SK-N-SH treated with all-trans-retinoic acid at 6 μM for 48 hours (cell line): ENCODE measurements around the gene MYBPC1.

Experiments used
- ATAC-seq: fragments of 200-7000 bp; cut with Tn5 transposase; 3 replicates; pipeline ENCODE4 v1.9.1; 2020; ENCODE audit warnings: mild to moderate bottlenecking, moderate library complexity
- ARNTL ChIP-seq: fragments of 450-650 bp; formaldehyde crosslinking; IDR thresholded peaks from 2 replicates; pipeline ENCODE4 v1.5.0; 2020; ENCODE audit warnings: low read depth, mild to moderate bottlenecking, moderate library complexity, borderline replicate concordance
- BACH2 ChIP-seq: fragments of 250-450 bp; sonication (Bioruptor Pico); IDR thresholded peaks from 2 replicates; pipeline ENCODE4 v1.9.0; 2021; ENCODE audit warnings: mild to moderate bottlenecking, borderline replicate concordance
- CSDC2 ChIP-seq: fragments of 250-450 bp; sonication (Bioruptor Pico); IDR thresholded peaks from 2 replicates; pipeline ENCODE4 v1.5.0; 2020; ENCODE audit warnings: mild to moderate bottlenecking, moderate library complexity
- ESRRG ChIP-seq: fragments of 250-450 bp; sonication (Bioruptor Pico); IDR thresholded peaks from 2 replicates; pipeline ENCODE4 v1.6.1; 2021; ENCODE audit warnings: mild to moderate bottlenecking
- GLIS3 ChIP-seq: fragments of 250-450 bp; sonication (Bioruptor Pico); IDR thresholded peaks from 2 replicates; pipeline ENCODE4 v1.5.0; 2020; ENCODE audit warnings: mild to moderate bottlenecking, moderate library complexity
- ISL1 ChIP-seq: fragments of 250-450 bp; sonication (Bioruptor Pico); IDR thresholded peaks from 2 replicates; pipeline ENCODE4 v2.1.2; 2022; ENCODE audit warnings: mild to moderate bottlenecking, moderate library complexity
- OSR1 ChIP-seq: fragments of 250-450 bp; sonication (Bioruptor Pico); IDR thresholded peaks from 2 replicates; pipeline ENCODE4 v1.8.0; 2022; ENCODE audit warnings: moderate library complexity, mild to moderate bottlenecking, inconsistent platforms
- PATZ1 ChIP-seq: fragments of 250-450 bp; sonication (Bioruptor Pico); IDR thresholded peaks from 2 replicates; pipeline ENCODE4 v1.8.0; 2020; ENCODE audit warnings: mild to moderate bottlenecking, moderate library complexity, borderline replicate concordance
- POU6F1 ChIP-seq: fragments of 250-450 bp; sonication (Bioruptor Pico); IDR thresholded peaks from 2 replicates; pipeline ENCODE4 v1.8.0; 2021; ENCODE audit warnings: low read depth, mild to moderate bottlenecking, moderate library complexity, borderline replicate concordance
- PPARA ChIP-seq: fragments of 250-450 bp; sonication (Bioruptor Pico); IDR thresholded peaks from 2 replicates; pipeline ENCODE4 v1.5.0; 2020; ENCODE audit warnings: mild to moderate bottlenecking, borderline replicate concordance
- RARB ChIP-seq: fragments of 250-450 bp; sonication (Bioruptor Pico); IDR thresholded peaks from 2 replicates; pipeline ENCODE4 v1.8.0; 2021; ENCODE audit warnings: mild to moderate bottlenecking, moderate library complexity
- SNAI2 ChIP-seq: fragments of 250-450 bp; sonication (Bioruptor Pico); IDR thresholded peaks from 2 replicates; pipeline ENCODE4 v1.5.0; 2020; ENCODE audit warnings: mild to moderate bottlenecking, moderate library complexity
- TCF4 ChIP-seq: fragments of 250-450 bp; sonication (Bioruptor Pico); IDR thresholded peaks from 2 replicates; pipeline ENCODE4 v1.8.0; 2021; ENCODE audit warnings: mild to moderate bottlenecking, moderate library complexity, borderline replicate concordance
- TOX ChIP-seq: fragments of 250-450 bp; sonication (Bioruptor Pico); IDR thresholded peaks from 2 replicates; pipeline ENCODE4 v1.8.0; 2021; ENCODE audit warnings: mild to moderate bottlenecking, moderate library complexity, borderline replicate concordance
- TSHZ2 ChIP-seq: fragments of 250-450 bp; sonication (Bioruptor Pico); IDR thresholded peaks from 2 replicates; pipeline ENCODE4 v1.5.0; 2020; ENCODE audit warnings: mild to moderate bottlenecking, moderate library complexity
- ZFP30 ChIP-seq: fragments of 450-650 bp; formaldehyde crosslinking; IDR thresholded peaks from 2 replicates; pipeline ENCODE4 v1.5.0; 2022; ENCODE audit warnings: mild to moderate bottlenecking, moderate library complexity
- ZNF565 ChIP-seq: fragments of 450-650 bp; formaldehyde crosslinking; conservative IDR thresholded peaks from 2 replicates; pipeline ENCODE4 v1.5.0; 2020; ENCODE audit warnings: low read depth, mild to moderate bottlenecking, moderate library complexity
- ZNF8 ChIP-seq: fragments of 450-650 bp; formaldehyde crosslinking; IDR thresholded peaks from 2 replicates; pipeline ENCODE4 v1.5.0; 2020; ENCODE audit warnings: mild to moderate bottlenecking, moderate library complexity
- TF ChIP-seq, protein P1 (sequence below): fragments of 250-450 bp; sonication (Bioruptor Pico); IDR thresholded peaks from 2 replicates; pipeline ENCODE4 v1.5.1; 2020; ENCODE audit warnings: low read depth, mild to moderate bottlenecking, moderate library complexity

The MYBPC1 gene

GRCh38 chr12:101667591-101667990, 72.8 kb downstream of the MYBPC1 start (continued):
- TF ChIP-seq TCF4 (CRISPR knock-in tag), result no peak
- no peak for TF ChIP-seq ARNTL
- TF ChIP-seq ZNF8, result no peak
- TF ChIP-seq, protein P1, sequence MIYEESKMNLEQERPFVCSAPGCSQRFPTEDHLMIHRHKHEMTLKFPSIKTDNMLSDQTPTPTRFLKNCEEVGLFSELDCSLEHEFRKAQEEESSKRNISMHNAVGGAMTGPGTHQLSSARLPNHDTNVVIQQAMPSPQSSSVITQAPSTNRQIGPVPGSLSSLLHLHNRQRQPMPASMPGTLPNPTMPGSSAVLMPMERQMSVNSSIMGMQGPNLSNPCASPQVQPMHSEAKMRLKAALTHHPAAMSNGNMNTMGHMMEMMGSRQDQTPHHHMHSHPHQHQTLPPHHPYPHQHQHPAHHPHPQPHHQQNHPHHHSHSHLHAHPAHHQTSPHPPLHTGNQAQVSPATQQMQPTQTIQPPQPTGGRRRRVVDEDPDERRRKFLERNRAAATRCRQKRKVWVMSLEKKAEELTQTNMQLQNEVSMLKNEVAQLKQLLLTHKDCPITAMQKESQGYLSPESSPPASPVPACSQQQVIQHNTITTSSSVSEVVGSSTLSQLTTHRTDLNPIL (CRISPR knock-in tag), result no peak
- no peak for TF ChIP-seq ZFP30 (CRISPR knock-in tag)
- TF ChIP-seq, all 23 proteins: peak for 0

GRCh38 chr12:101670007-101670671, 75.4 kb downstream of the MYBPC1 start:
- no peak for TF ChIP-seq PPARA (CRISPR knock-in tag)
- TF ChIP-seq ISL1 (CRISPR knock-in tag), result no peak
- TF ChIP-seq CSDC2 (CRISPR knock-in tag), result no peak
- no peak for TF ChIP-seq RARB (CRISPR knock-in tag)
- no peak for TF ChIP-seq ZNF565 (CRISPR knock-in tag)
- TF ChIP-seq ZFP30 (CRISPR knock-in tag), result no peak
- no peak for TF ChIP-seq TSHZ2 (CRISPR knock-in tag)
- no peak for TF ChIP-seq SNAI2 (CRISPR knock-in tag)
- TF ChIP-seq PATZ1 (CRISPR knock-in tag), result no peak
- no peak for TF ChIP-seq ESRRG (CRISPR knock-in tag)
- TF ChIP-seq OSR1 (CRISPR knock-in tag), result no peak
- no peak for TF ChIP-seq GLIS3 (CRISPR knock-in tag)
- no peak for TF ChIP-seq ARNTL
- TF ChIP-seq TOX (CRISPR knock-in tag), result no peak
- TF ChIP-seq, protein P1 (CRISPR knock-in tag), result no peak
- TF ChIP-seq TCF4 (CRISPR knock-in tag), result no peak
- ATAC-seq, result peak; percentile 81

- TF ChIP-seq POU6F1 (CRISPR knock-in tag) (no peak), BACH2 (CRISPR knock-in tag) (no peak), CSDC2 (CRISPR knock-in tag) (no peak), ZNF8 (no peak), ARNTL (no peak)
- peak; percentile 20; the same call in 1 of the 3 replicates for ATAC-seq
These were observed 76.5 kb downstream of the MYBPC1 start for GRCh38 chr12:101671157-101671791.
